Brain microvascular endothelial cell (primary cell): ENCODE measurements around the gene USP49.
"Not testable (repeated sequence)": the region's sequence is repeated elsewhere in the genome, so short reads cannot be mapped to it uniquely, and the experiment has no call there.

Source experiments
- DNase-seq: peaks from one replicate; pipeline ENCODE4 v3.0.0-alpha.2; 2020
- H3K27ac ChIP-seq: fragments of 250-450 bp; sonication (Bioruptor Pico); 2 replicates; pipeline ENCODE4 v1.5.1; 2020; ENCODE audit warnings: mild to moderate bottlenecking, moderate library complexity
- H3K27me3 ChIP-seq: fragments of 250-450 bp; sonication (Bioruptor Pico); replicated peaks from 2 replicates; pipeline ENCODE4 v1.5.1; 2020; ENCODE audit warnings: mild to moderate bottlenecking
- H3K36me3 ChIP-seq: fragments of 250-450 bp; sonication (Bioruptor Pico); replicated peaks from 2 replicates; pipeline ENCODE4 v1.5.1; 2020; ENCODE audit warnings: mild to moderate bottlenecking
- H3K4me3 ChIP-seq: 2 replicates; pipeline ENCODE4 v1.5.1; 2011; ENCODE audit warnings: low read depth, mild to moderate bottlenecking, control low read depth, low read length, moderate library complexity
- CTCF ChIP-seq: IDR thresholded peaks from 2 replicates; pipeline ENCODE4 v1.5.1; 2011; ENCODE audit warnings: low read depth, mild to moderate bottlenecking, moderate library complexity, low read length, control low read depth, inconsistent platforms; ENCODE audit errors: missing control alignments
- in situ Hi-C: cut with HindIII; loops from 2 replicates; pipeline ENCODE4 v1.10.0; 2017; ENCODE audit warnings: low sequenced_read_pairs, low pct_ligation_motif_present

The USP49 gene

GRCh38 chr6:41895300-41896233 lies at the start of gene USP49:
Gene USP49, minus strand, starts transcription at chr6:41895375. Its CDS starts 88,392 bp downstream, at chr6:41806983.
- TF ChIP-seq CTCF, result no peak
- DNase-seq, result peak; percentile 81
- Histone ChIP-seq H3K27me3 (no peaks in the 10 kb centered on the region), H3K36me3 (no peaks in the 10 kb centered on the region), H3K4me3 (peak within 1 kb of the TSS; percentile 81), H3K27ac (peak within 1 kb of the TSS; percentile 89)
- in situ Hi-C loops, result no loop called here

GRCh38 chr6:41943456-41943855 lies 48.3 kb upstream of the USP49 start:
- in situ Hi-C loops, result no loop called here
- no peak overlapping the region for H3K4me3 ChIP-seq
- no peak for TF ChIP-seq CTCF
- H3K27ac ChIP-seq, result no peak overlapping the region
- no peaks in the 10 kb centered on the region for H3K27me3 ChIP-seq
- H3K36me3 ChIP-seq, result no peaks in the 10 kb centered on the region
- DNase-seq, result no peak

GRCh38 chr6:41942882-41943281 lies 47.7 kb upstream of the USP49 start:
- in situ Hi-C loops, DNase-seq, H3K36me3 ChIP-seq, H3K4me3 ChIP-seq, H3K27ac ChIP-seq, H3K27me3 ChIP-seq: not testable (repeated sequence)

- in situ Hi-C loops, result no loop called here
- Histone ChIP-seq H3K36me3 (peaks cover 3% of the 10 kb centered on the region), H3K27me3 (no peaks in the 10 kb centered on the region), H3K4me3 (peak overlapping the region; percentile 75), H3K27ac (peak overlapping the region; percentile 53)
- TF ChIP-seq CTCF, result no peak
- no peak for DNase-seq
Observed at GRCh38 chr6:41942067-41942851, 47.1 kb upstream of the USP49 start.

GRCh38 chr6:41941280-41942066 lies 46.3 kb upstream of the USP49 start, which contains the start of gene CCND3:
Gene CCND3, minus strand, starts transcription at chr6:41941808. Its CDS starts 159 bp downstream, at chr6:41941649.
- peak; percentile 1 for TF ChIP-seq CTCF
- H3K27ac ChIP-seq, result peak within 1 kb of the TSS; percentile 53
- peaks cover 11% of the 10 kb centered on the region for H3K36me3 ChIP-seq
- in situ Hi-C loops, result no loop called here
- H3K27me3 ChIP-seq, result no peaks in the 10 kb centered on the region
- peak; percentile 84 for DNase-seq
- H3K4me3 ChIP-seq, result peak within 1 kb of the TSS; percentile 75
